Spleen (tissue), 11 donors: Measurements from ENCODE around the gene UBTF. TPM values are rescaled to one million over a fixed set of nuclear protein-coding genes. Genes with fewer than 3 reads are reported as not detected.

Source experiments
- DNase-seq: peaks from one replicate; pipeline ENCODE4 v3.0.0-alpha.2; 2020
- H3K27ac ChIP-seq, 8 donors: fragments of 200-600 bp; sonication (generic) in 7 of 8; 1 replicate in 4 of 8; 2 replicates in 4 of 8; pipeline versions ENCODE4 v1.5.0 to v1.8.0; 2016 to 2021; ENCODE audit warnings: inconsistent platforms in 4 of 8, mild to moderate bottlenecking in 4 of 8, moderate library complexity in 1 of 8
- H3K27me3 ChIP-seq, 7 donors: fragments of 200-600 bp; sonication (generic) in 6 of 7; replicated peaks in 1 of 7; 1 replicate in 4 of 7; 2 replicates in 3 of 7; pipeline versions ENCODE4 v1.5.0 to v1.8.0; 2016 to 2021; ENCODE audit warnings: inconsistent platforms in 3 of 7, mild to moderate bottlenecking in 1 of 7
- H3K36me3 ChIP-seq, 6 donors: fragments of 200-600 bp; sonication (generic) in 5 of 6; 1 replicate in 4 of 6; 2 replicates in 2 of 6; pipeline versions ENCODE4 v1.5.0 to v1.8.0; 2016 to 2021; ENCODE audit warnings: inconsistent platforms in 2 of 6
- H3K4me1 ChIP-seq, 6 donors: fragments of 200-600 bp; sonication (generic) in 5 of 6; 1 replicate in 3 of 6; 2 replicates in 3 of 6; pipeline versions ENCODE4 v1.5.0 to v1.8.0; 2016 to 2021; ENCODE audit warnings: inconsistent platforms in 3 of 6
- H3K4me3 ChIP-seq, 8 donors: fragments of 200-600 bp; sonication (generic) in 7 of 8; 1 replicate in 4 of 8; 2 replicates in 4 of 8; pipeline versions ENCODE4 v1.5.0 to v1.8.0; 2016 to 2021; ENCODE audit warnings: inconsistent platforms in 4 of 8, mild to moderate bottlenecking in 4 of 8, moderate library complexity in 2 of 8
- H3K9me3 ChIP-seq, 8 donors: fragments of 200-600 bp; sonication (generic) in 7 of 8; 1 replicate in 4 of 8; 2 replicates in 4 of 8; pipeline versions ENCODE4 v1.5.0 to v1.8.0; 2016 to 2021; ENCODE audit warnings: inconsistent platforms in 4 of 8
- CTCF ChIP-seq, 11 experiments: fragments of 200-600 bp in 7 of 11; fragments of 450-650 bp in 4 of 11; sonication (generic) in 4 of 11; IDR thresholded peaks in 8 of 11; conservative IDR thresholded peaks in 3 of 11; 1 replicate in 7 of 11; 2 replicates in 4 of 11; pipeline versions ENCODE4 v1.4.0 to v1.8.0; 2016 to 2021; ENCODE audit warnings: antibody characterized with exemption in 11 of 11, inconsistent platforms in 4 of 11, mild to moderate bottlenecking in 1 of 11
- POLR2A ChIP-seq, 3 donors: fragments of 450-650 bp; IDR thresholded peaks; one replicate each; pipeline ENCODE4 v1.5.1; 2017; ENCODE audit warnings: antibody characterized with exemption in 3 of 3, mild to moderate bottlenecking in 1 of 3
- POLR2AphosphoS5 ChIP-seq, 3 donors: sonication (generic); formaldehyde crosslinking; IDR thresholded peaks; one replicate each; pipeline ENCODE4 v1.5.1; 2017; ENCODE audit warnings: antibody characterized with exemption in 3 of 3
- WGBS, 5 donors: extraction: QIAGEN DNeasy Blood & Tissue Kit in 3 of 5; methylation state at CpG; one replicate each; pipeline versions ENCODE4 v1.1.5 to v1.1.7; 2013 to 2018; 5-methylcytosine and 5-hydroxymethylcytosine counted together
- intact Hi-C: fragments of 100-400 bp; cut with DNase I; formaldehyde crosslinking; loops from one replicate; pipeline ENCODE4 v1.15.0; 2023; ENCODE audit warnings: low total_unique reads
- polyA plus RNA-seq, 3 donors: library from polyadenylated mRNA; stranded (reverse); fragments of 200-250 nt; gene quantifications; one replicate each; pipeline ENCODE4 v1.2.1, GENCODE V29; 2013
- total RNA-seq, 7 donors: library from RNA; depleted of rRNA in 3 of 7; stranded (reverse); fragments of >200 nt in 3 of 7; fragmentation: NEBNext Ultra II Directional in 4 of 7; extraction: Animal tissue kit (Norgen Biotek cat#: 25700) in 4 of 7; gene quantifications; one replicate each; pipeline versions ENCODE4 v1.1.0 to v1.2.1, GENCODE V29; 2016 to 2021
- donor health status: healthy with polysubstance abuse.
- donor health status: DM: no; HTN: no; CAD: no; lungs with moderate emphysema.
- donor health status: DM: no; HTN: no; CAD: no.
- donor health status: Bipolar disorder and iron deficiency.
- donor health status: healthy.
- donor health status: DM: no; HTN: no; CAD: no.
- donor health status: DM: yes; HTN: yes; CAD: no.

The UBTF gene
- total and polyA plus RNA-seq, 10 donors, result 43.2 to 113 (median 89.2) TPM

- Histone ChIP-seq H3K9me3 (no peaks in the 10 kb centered on the region), H3K4me3 (no peak overlapping the region), H3K36me3 (no peaks in the 10 kb centered on the region), H3K4me1 (no peaks in the 10 kb centered on the region), H3K27me3 (no peaks in the 10 kb centered on the region), H3K27ac (no peak overlapping the region)
- no peak for TF ChIP-seq POLR2A (IDR thresholded peaks at IDR 0.05)
- no peak for TF ChIP-seq POLR2AphosphoS5 (IDR thresholded peaks at IDR 0.05)
- no peak for TF ChIP-seq CTCF (IDR thresholded peaks at IDR 0.05 in 8 of 11, conservative IDR thresholded peaks at IDR 0.05 in 3 of 11)
- no peak for DNase-seq
- 88 to 95% (median 91%) methylated on average over 4 to 6 of the region's 6 CpGs for WGBS, 5 donors
- intact Hi-C loops, result no loop called here
Measured at GRCh38 chr17:44260296-44260695, 40.8 kb upstream of the UBTF start.

DNA sequence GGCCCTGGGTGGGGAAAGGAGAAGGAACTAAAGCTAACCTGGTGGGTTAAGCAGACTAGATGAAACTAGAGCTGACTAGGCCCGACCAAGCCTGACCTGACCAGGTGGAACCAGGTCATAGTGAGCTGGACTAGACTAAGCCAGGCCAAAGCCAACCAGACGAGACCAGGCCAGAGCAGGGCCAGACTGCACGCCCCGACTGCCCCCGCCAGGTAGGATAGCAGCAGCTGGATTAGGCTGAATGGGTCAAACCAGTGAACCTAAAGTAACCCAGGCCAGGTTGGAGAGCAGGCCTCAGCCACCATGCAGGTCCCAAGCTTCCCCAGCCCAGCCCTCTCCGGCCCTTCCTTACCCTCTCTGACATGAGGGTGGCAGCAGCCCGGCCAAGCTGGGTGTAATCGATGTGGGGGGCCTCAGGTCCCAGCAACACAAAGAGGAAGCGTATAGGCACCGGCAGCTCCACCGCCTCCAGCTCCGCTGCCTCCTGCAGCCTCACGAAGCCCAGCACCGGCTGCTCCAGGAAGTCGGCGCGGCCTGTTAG, 39.4 kb upstream of the UBTF start:
- no peaks in the 10 kb centered on the region for H3K4me1 ChIP-seq
- H3K9me3 ChIP-seq, result no peaks in the 10 kb centered on the region
- no peak overlapping the region for H3K4me3 ChIP-seq
- intact Hi-C loops, result no loop called here
- H3K27me3 ChIP-seq, result peaks cover 0 to 6% (median 0%) of the 10 kb centered on the region in 7 donors
- H3K36me3 ChIP-seq, result no peaks in the 10 kb centered on the region
- no peak for DNase-seq
- no peak overlapping the region for H3K27ac ChIP-seq
- TF ChIP-seq POLR2A (IDR thresholded peaks at IDR 0.05) (no peak), POLR2AphosphoS5 (IDR thresholded peaks at IDR 0.05) (no peak), CTCF (IDR thresholded peaks at IDR 0.05 in 8 of 11, conservative IDR thresholded peaks at IDR 0.05 in 3 of 11) (no peak)
- 44 to 73% (median 61%) methylated on average over 12 to 17 of the region's 17 CpGs for WGBS, 5 donors

DNA sequence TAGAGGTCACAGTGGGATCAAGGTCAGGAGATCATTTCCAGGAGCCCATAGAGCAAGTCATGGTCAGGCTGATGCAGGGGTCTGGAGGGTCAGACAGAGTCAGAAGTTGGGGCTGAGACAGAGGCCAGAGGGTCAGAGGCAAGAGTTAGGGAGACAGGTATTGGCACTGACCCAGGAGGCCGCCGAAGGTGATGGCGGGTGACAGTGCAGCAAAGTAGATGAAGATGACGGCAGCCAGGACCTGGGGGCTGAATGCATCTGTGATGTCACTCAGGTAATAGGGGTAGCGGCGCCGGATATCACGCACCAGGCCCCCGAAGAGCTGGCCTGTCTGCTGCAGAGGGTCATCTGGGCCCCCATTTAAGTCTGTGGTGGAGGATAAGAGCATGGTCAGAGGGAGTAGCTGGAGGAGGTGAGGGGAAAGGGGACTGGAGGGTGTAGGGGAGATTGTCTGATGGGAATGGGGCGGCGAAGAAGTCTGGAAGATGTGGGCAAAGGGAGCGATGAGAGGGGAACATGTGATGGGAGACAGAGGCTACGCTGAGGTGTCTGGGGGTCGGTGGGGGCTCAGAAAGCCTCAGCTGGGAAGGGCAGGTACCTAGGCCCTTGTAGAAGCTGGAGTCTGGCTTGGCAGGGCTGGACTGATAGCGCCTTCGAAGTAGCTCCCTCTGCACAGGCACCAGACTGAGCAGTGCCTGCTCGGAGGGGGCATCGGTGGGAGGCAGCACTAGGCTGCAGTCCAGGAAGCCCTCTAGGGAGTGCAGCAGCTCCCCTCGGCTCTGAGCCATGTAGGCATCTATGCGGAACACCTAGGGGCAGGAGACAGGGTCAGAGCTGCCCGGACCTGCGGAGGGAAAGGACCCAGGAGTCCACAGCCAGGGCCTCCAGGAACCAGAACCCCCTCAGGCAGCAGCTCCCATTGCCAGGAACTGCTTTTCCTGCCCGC, 38.6 kb upstream of the UBTF start:
- no peak for DNase-seq
- intact Hi-C loops, result no loop called here
- TF ChIP-seq POLR2AphosphoS5 (IDR thresholded peaks at IDR 0.05) (no peak), CTCF (IDR thresholded peaks at IDR 0.05 in 8 of 11, conservative IDR thresholded peaks at IDR 0.05 in 3 of 11) (no peak), POLR2A (IDR thresholded peaks at IDR 0.05) (no peak)
- no peak overlapping the region for H3K4me3 ChIP-seq
- H3K27ac ChIP-seq, result no peak overlapping the region
- no peaks in the 10 kb centered on the region for H3K4me1 ChIP-seq
- H3K9me3 ChIP-seq, result no peaks in the 10 kb centered on the region
- 89 to 94% (median 92%) methylated on average over 19 to 23 of the region's 23 CpGs for WGBS, 5 donors
- H3K27me3 ChIP-seq, result peaks cover 0 to 6% (median 0%) of the 10 kb centered on the region in 7 donors
- no peaks in the 10 kb centered on the region for H3K36me3 ChIP-seq

DNA sequence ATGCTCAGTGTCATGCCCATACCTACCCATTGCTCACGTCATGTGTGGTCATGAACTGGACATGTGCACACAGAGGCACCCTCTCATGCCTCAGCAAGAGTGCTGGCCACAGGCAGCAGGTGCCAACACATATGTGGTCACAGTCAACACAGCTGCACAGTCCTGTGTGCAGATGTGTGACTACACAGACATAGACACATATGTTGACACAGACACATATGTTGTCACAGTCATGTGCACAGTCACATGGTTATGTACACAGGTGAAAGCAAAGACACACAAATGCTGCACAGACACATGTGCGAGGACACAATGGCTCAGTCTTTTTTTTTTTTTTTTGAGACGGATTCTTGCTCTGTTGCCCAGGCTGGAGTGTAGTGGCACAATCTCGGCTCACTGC, 37.2 kb upstream of the UBTF start:
- no peak for DNase-seq
- Histone ChIP-seq H3K4me3 (no peak overlapping the region), H3K27me3 (peaks cover 0 to 6% (median 0%) of the 10 kb centered on the region in 7 donors), H3K9me3 (no peaks in the 10 kb centered on the region), H3K27ac (no peak overlapping the region), H3K4me1 (no peaks in the 10 kb centered on the region), H3K36me3 (no peaks in the 10 kb centered on the region)
- intact Hi-C loops, result no loop called here
- 66 to 92% (median 83%) methylated on average over 4 of the region's 4 CpGs for WGBS, 5 donors
- TF ChIP-seq CTCF (IDR thresholded peaks at IDR 0.05 in 8 of 11, conservative IDR thresholded peaks at IDR 0.05 in 3 of 11), result no peak
- no peak for TF ChIP-seq POLR2AphosphoS5 (IDR thresholded peaks at IDR 0.05)
- TF ChIP-seq POLR2A (IDR thresholded peaks at IDR 0.05), result no peak
